CD14-positive monocyte (primary cell): ENCODE results near the gene WDR18. TPM values are rescaled to one million over a fixed set of nuclear protein-coding genes. Genes with fewer than 3 reads are reported as not detected.

Experiments used
- DNase-seq, 3 donors: peaks; one replicate each; pipeline ENCODE4 v3.0.0-alpha.2; 2011 to 2022
- H2AFZ ChIP-seq: 2 replicates; pipeline ENCODE4 v1.6.0; 2012; ENCODE audit warnings: mild to moderate bottlenecking, low read depth, low read length, inconsistent platforms; ENCODE audit not compliant: insufficient read depth, poor library complexity, severe bottlenecking
- H3K27ac ChIP-seq, 2 donors: 1 replicate in 1 of 2; 2 replicates in 1 of 2; pipeline ENCODE4 v1.5.1; 2012 to 2013; ENCODE audit warnings: low read length in 2 of 2, control low read depth in 1 of 2, inconsistent platforms in 1 of 2, low read depth in 1 of 2, mild to moderate bottlenecking in 1 of 2
- H3K27me3 ChIP-seq, 2 donors: one replicate each; pipeline versions ENCODE4 v1.6.0 to v1.6.1; 2011 to 2013; ENCODE audit warnings: low read length in 2 of 2; ENCODE audit not compliant: control insufficient read depth in 2 of 2, insufficient read depth in 2 of 2
- H3K36me3 ChIP-seq, 2 donors: replicated peaks in 1 of 2; 1 replicate in 1 of 2; 2 replicates in 1 of 2; pipeline versions ENCODE4 v1.5.1 to v1.6.1; 2012 to 2013; ENCODE audit warnings: low read length in 2 of 2, control low read depth in 1 of 2, inconsistent platforms in 1 of 2, mild to moderate bottlenecking in 1 of 2; ENCODE audit not compliant: insufficient read depth in 2 of 2, control insufficient read depth in 1 of 2
- H3K4me1 ChIP-seq, 2 donors: 1 replicate in 1 of 2; 2 replicates in 1 of 2; pipeline versions ENCODE4 v1.5.1 to v1.6.1; 2012 to 2013; ENCODE audit warnings: low read length in 2 of 2, control low read depth in 1 of 2, inconsistent platforms in 1 of 2, mild to moderate bottlenecking in 1 of 2, moderate library complexity in 1 of 2; ENCODE audit not compliant: insufficient read depth in 2 of 2, control insufficient read depth in 1 of 2
- H3K4me2 ChIP-seq: replicated peaks from 2 replicates; pipeline ENCODE3; 2012; ENCODE audit warnings: low read length, moderate library complexity, mild to moderate bottlenecking; ENCODE audit not compliant: poor library complexity, severe bottlenecking; ENCODE audit errors: extremely low read depth
- H3K4me3 ChIP-seq, 3 experiments: fragments of 200-600 bp in 1 of 3; sonication (generic) in 1 of 3; replicated peaks in 1 of 3; 1 replicate in 2 of 3; 2 replicates in 1 of 3; pipeline ENCODE4 v1.5.1; 2011 to 2013; ENCODE audit warnings: low read length in 3 of 3, mild to moderate bottlenecking in 3 of 3, control low read depth in 2 of 3, low read depth in 2 of 3, inconsistent platforms in 1 of 3, moderate library complexity in 1 of 3
- H3K79me2 ChIP-seq: 2 replicates; pipeline ENCODE4 v1.6.0; 2012; ENCODE audit warnings: mild to moderate bottlenecking, control low read depth, inconsistent platforms, low read length, moderate library complexity; ENCODE audit not compliant: insufficient read depth
- H3K9ac ChIP-seq: 2 replicates; pipeline ENCODE4 v1.6.0; 2017; ENCODE audit warnings: low read length, mild to moderate bottlenecking; ENCODE audit not compliant: insufficient read depth, poor library complexity, severe bottlenecking
- H3K9me3 ChIP-seq, 2 donors: replicated peaks in 1 of 2; 1 replicate in 1 of 2; 2 replicates in 1 of 2; pipeline versions ENCODE4 v1.5.1 to v1.6.1; 2012 to 2013; ENCODE audit warnings: low read length in 2 of 2, control low read depth in 1 of 2; ENCODE audit not compliant: control insufficient read depth in 1 of 2, insufficient read depth in 1 of 2
- H4K20me1 ChIP-seq: 2 replicates; pipeline ENCODE4 v1.6.0; 2012; ENCODE audit warnings: mild to moderate bottlenecking, low read length, control low read depth, moderate library complexity; ENCODE audit not compliant: insufficient read depth
- H3K27ac Mint-ChIP-seq, 7 donors: one replicate each; pipeline ENCODE4 v1.8.0; 2020; ENCODE audit warnings: mild to moderate bottlenecking in 7 of 7, mixed read lengths in 7 of 7, moderate library complexity in 6 of 7, inconsistent platforms in 2 of 7
- H3K27me3 Mint-ChIP-seq, 3 donors: one replicate each; pipeline ENCODE4 v1.8.0; 2021 to 2022; ENCODE audit warnings: low read depth in 3 of 3, mild to moderate bottlenecking in 3 of 3, mixed read lengths in 3 of 3, moderate library complexity in 3 of 3, inconsistent platforms in 1 of 3
- H3K36me3 Mint-ChIP-seq, 2 donors: one replicate each; pipeline ENCODE4 v1.8.0; 2020; ENCODE audit warnings: mixed read lengths in 2 of 2, inconsistent platforms in 1 of 2, mild to moderate bottlenecking in 1 of 2
- H3K4me1 Mint-ChIP-seq: one replicate; pipeline ENCODE4 v1.8.0; 2020; ENCODE audit warnings: mild to moderate bottlenecking, mixed read lengths
- H3K4me3 Mint-ChIP-seq, 2 donors: one replicate each; pipeline ENCODE4 v1.8.0; 2020; ENCODE audit warnings: mild to moderate bottlenecking in 2 of 2, mixed read lengths in 2 of 2, moderate library complexity in 1 of 2
- H3K9me3 Mint-ChIP-seq, 7 donors: one replicate each; pipeline ENCODE4 v1.8.0; 2020 to 2022; ENCODE audit warnings: mixed read lengths in 7 of 7, mild to moderate bottlenecking in 6 of 7, moderate library complexity in 6 of 7, inconsistent platforms in 2 of 7
- WGBS: methylation state at CpG from one replicate; pipeline ENCODE4 v1.1.5; 2013; ENCODE audit warnings: missing lambda C conversion rate; ENCODE audit not compliant: insufficient coverage; 5-methylcytosine and 5-hydroxymethylcytosine counted together
- intact Hi-C, 2 donors: fragments of 100-400 bp; cut with micrococcal nuclease; formaldehyde crosslinking; loops; one replicate each; pipeline versions ENCODE4 v1.15.0 to v1.15.1; 2023
- polyA plus RNA-seq, 3 donors: library from polyadenylated mRNA; depleted of rRNA in 1 of 3; unstranded in 2 of 3; stranded (reverse) in 1 of 3; fragments of 300-500 nt in 2 of 3; fragments of >200 nt in 1 of 3; fragmentation: Illumina TruSeq in 2 of 3; gene quantifications; 1 replicate in 2 of 3; 2 replicates in 1 of 3; pipeline ENCODE4 v1.2.3, GENCODE V29; 2012 to 2021
- TF ChIP-seq, protein P1 (sequence below): fragments of 200-600 bp; IDR thresholded peaks from one replicate; pipeline ENCODE4 v1.8.0; 2022; ENCODE audit warnings: antibody characterized with exemption, mild to moderate bottlenecking

Gene WDR18
- polyA plus RNA-seq, 3 donors = 21.3 to 52.7 (median 49.9) TPM

DNA sequence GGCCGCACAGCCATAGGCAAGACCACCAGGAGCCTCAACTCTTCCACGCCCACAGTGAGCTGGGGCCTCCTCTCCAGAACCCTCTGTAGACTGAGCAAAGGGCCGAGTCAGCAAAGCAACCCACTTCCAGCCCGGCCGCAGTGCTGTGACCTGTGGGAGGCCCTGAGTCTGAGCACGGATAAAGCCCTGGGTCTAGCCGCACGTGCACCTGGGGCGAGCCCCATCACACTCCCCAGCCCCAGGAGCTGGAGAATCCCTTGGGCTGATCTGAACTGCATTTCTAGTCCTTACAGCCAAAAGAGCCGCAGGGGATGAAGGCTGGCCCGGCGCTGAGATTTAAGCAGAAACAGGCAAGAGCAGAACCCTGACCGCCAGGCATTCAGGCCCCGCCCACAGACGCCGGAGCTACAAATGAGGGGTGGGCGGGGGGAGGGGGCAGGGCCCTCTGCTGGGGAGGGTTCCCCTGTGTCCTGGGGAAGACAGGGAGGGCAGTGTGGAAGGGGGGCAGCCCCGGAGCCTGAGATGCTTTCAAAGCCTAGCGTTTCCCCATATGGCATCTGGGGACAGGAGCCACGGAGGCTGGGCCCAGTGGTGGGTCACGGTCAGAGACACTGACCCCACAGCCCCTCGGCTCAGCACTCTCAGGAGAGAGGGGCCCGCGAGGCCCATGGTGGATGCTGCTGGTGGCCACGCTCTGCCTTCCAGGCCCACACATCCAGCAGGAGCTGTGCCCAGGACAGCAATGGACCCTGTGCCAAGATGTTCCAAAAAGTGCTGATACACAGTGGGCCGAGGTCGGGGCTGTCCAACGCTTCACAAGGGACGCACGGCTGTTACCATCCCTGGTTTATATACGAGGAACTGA, 31.9 kb downstream of the WDR18 start:
- intact Hi-C loops = no loop called here
- DNase-seq = no peak
- Mint-ChIP-seq H3K27me3 (peaks cover 0 to 1% (median 0%) of the 10 kb centered on the region in 3 donors), H3K27ac (peak overlapping the region in 2 of 7 donors; percentile 30 to 81), H3K9me3 (no peaks in the 10 kb centered on the region), H3K4me1 (peaks cover 39% of the 10 kb centered on the region), H3K36me3 (peaks cover 13 to 43% of the 10 kb centered on the region in 2 donors), H3K4me3 (no peak overlapping the region)
- WGBS = 90% methylated on average over 30 of the region's 31 CpGs
- Histone ChIP-seq H3K27ac (peak overlapping the region in 1 of 2 donors; percentile 8), H3K4me3 (no peak overlapping the region), H3K27me3 (no peaks in the 10 kb centered on the region), H2AFZ (no peak overlapping the region), H3K4me1 (peaks cover 39 to 46% of the 10 kb centered on the region in 2 donors), H3K9me3 (no peaks in the 10 kb centered on the region), H3K36me3 (peaks cover 39% of the 10 kb centered on the region in 2 donors), H3K4me2 (no peak overlapping the region), H3K9ac (no peak overlapping the region), H4K20me1 (peaks cover 94% of the 10 kb centered on the region), H3K79me2 (peaks cover 78% of the 10 kb centered on the region)
- TF ChIP-seq, protein P1, sequence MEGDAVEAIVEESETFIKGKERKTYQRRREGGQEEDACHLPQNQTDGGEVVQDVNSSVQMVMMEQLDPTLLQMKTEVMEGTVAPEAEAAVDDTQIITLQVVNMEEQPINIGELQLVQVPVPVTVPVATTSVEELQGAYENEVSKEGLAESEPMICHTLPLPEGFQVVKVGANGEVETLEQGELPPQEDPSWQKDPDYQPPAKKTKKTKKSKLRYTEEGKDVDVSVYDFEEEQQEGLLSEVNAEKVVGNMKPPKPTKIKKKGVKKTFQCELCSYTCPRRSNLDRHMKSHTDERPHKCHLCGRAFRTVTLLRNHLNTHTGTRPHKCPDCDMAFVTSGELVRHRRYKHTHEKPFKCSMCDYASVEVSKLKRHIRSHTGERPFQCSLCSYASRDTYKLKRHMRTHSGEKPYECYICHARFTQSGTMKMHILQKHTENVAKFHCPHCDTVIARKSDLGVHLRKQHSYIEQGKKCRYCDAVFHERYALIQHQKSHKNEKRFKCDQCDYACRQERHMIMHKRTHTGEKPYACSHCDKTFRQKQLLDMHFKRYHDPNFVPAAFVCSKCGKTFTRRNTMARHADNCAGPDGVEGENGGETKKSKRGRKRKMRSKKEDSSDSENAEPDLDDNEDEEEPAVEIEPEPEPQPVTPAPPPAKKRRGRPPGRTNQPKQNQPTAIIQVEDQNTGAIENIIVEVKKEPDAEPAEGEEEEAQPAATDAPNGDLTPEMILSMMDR = no peak

DNA sequence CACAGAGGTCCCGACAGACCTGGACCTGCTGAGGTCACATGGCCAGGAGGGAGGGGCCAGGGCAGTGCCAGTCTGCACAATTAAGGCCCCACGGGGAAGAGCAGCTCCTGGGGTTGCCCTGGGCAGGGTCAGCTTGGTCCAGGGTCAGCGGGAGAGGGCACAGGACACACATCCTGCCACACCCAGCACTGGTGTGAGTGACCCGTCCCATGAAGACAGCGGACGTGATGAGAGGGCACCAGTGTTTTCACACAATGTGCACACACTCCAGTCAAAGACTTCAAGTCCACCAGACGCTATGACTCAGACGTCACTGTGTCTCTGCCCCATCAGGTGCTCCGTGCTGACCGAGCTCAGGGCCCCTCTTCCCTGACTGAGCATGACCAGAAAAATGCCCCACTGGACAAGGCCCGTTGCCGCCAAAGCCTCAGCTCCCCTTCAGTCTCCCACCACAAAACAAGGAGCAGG, 32.5 kb downstream of the WDR18 start:
- no peaks in the 10 kb centered on the region for H3K9me3 ChIP-seq
- no peak overlapping the region for H3K9ac ChIP-seq
- TF ChIP-seq, protein P1 = no peak
- DNase-seq = peak in 1 of 3 donors; percentile 67
- H3K27ac Mint-ChIP-seq = peak overlapping the region in 6 of 7 donors; percentile 21 to 81 (median 80)
- H4K20me1 ChIP-seq = peaks cover 90% of the 10 kb centered on the region
- H3K27ac ChIP-seq = peak overlapping the region; percentile 8 to 60
- 82% methylated on average over 11 of the region's 12 CpGs for WGBS
- H3K4me1 ChIP-seq = peaks cover 44 to 48% of the 10 kb centered on the region in 2 donors
- H3K36me3 Mint-ChIP-seq = peaks cover 11 to 39% of the 10 kb centered on the region in 2 donors
- H3K4me3 ChIP-seq = no peak overlapping the region
- no peak overlapping the region for H2AFZ ChIP-seq
- peaks cover 34 to 39% of the 10 kb centered on the region in 2 donors for H3K36me3 ChIP-seq
- intact Hi-C loops = no loop called here
- H3K79me2 ChIP-seq = peaks cover 78% of the 10 kb centered on the region
- peaks cover 0 to 1% (median 0%) of the 10 kb centered on the region in 3 donors for H3K27me3 Mint-ChIP-seq
- no peaks in the 10 kb centered on the region for H3K9me3 Mint-ChIP-seq
- H3K27me3 ChIP-seq = no peaks in the 10 kb centered on the region
- H3K4me2 ChIP-seq = no peak overlapping the region
- H3K4me1 Mint-ChIP-seq = peaks cover 42% of the 10 kb centered on the region
- H3K4me3 Mint-ChIP-seq = no peak overlapping the region
